Prostate gland (tissue), 2 donors: ENCODE results near the gene SYNJ2. TPM values are rescaled to one million over a fixed set of nuclear protein-coding genes. Genes with fewer than 3 reads are reported as not detected.

Source experiments
- DNase-seq: peaks from one replicate; pipeline ENCODE4 v3.0.0-alpha.2; 2019; ENCODE audit warnings: low spot score
- H3K27ac ChIP-seq, 2 donors: fragments of 200-600 bp; sonication (generic); 2 replicates each; pipeline ENCODE4 v1.5.1; 2017 to 2019
- H3K27me3 ChIP-seq: fragments of 200-600 bp; sonication (generic); replicated peaks from 2 replicates; pipeline ENCODE4 v1.5.1; 2019; ENCODE audit not compliant: insufficient read depth
- H3K36me3 ChIP-seq, 2 donors: fragments of 200-600 bp; sonication (generic); 1 replicate in 1 of 2; 2 replicates in 1 of 2; pipeline versions ENCODE4 v1.5.1 to v1.8.1; 2017 to 2019
- H3K4me1 ChIP-seq: fragments of 200-600 bp; sonication (generic); replicated peaks from 2 replicates; pipeline ENCODE4 v1.5.1; 2019
- H3K4me3 ChIP-seq, 2 donors: fragments of 200-600 bp; sonication (generic); 2 replicates each; pipeline ENCODE4 v1.5.1; 2017 to 2019
- H3K9me3 ChIP-seq: fragments of 200-600 bp; sonication (generic); 2 replicates; pipeline ENCODE4 v1.5.1; 2017
- CTCF ChIP-seq, 4 experiments: fragments of 200-600 bp in 2 of 4; fragments of 450-650 bp in 2 of 4; sonication (generic) in 2 of 4; IDR thresholded peaks; 1 replicate in 3 of 4; 2 replicates in 1 of 4; pipeline ENCODE4 v1.5.1; 2016 to 2019; ENCODE audit warnings: antibody characterized with exemption in 4 of 4, mild to moderate bottlenecking in 2 of 4, moderate library complexity in 2 of 4
- POLR2A ChIP-seq: fragments of 450-650 bp; IDR thresholded peaks from one replicate; pipeline ENCODE4 v1.6.1; 2016; ENCODE audit warnings: antibody characterized with exemption, mild to moderate bottlenecking
- POLR2AphosphoS5 ChIP-seq: sonication (generic); formaldehyde crosslinking; IDR thresholded peaks from one replicate; pipeline ENCODE4 v1.6.1; 2017; ENCODE audit warnings: antibody characterized with exemption
- WGBS: methylation state at CpG from one replicate; pipeline ENCODE4 v1.1.5; 2018; 5-methylcytosine and 5-hydroxymethylcytosine counted together
- intact Hi-C: fragments of 100-400 bp; cut with DNase I; formaldehyde crosslinking; loops from one replicate; pipeline ENCODE4 v1.14.2; 2022
- total RNA-seq, 2 donors: library from RNA; depleted of rRNA; stranded (reverse); fragments of >200 nt; gene quantifications; one replicate each; pipeline ENCODE4 v1.1.0, GENCODE V29; 2016

The SYNJ2 gene
- total RNA-seq, 2 donors from 2014 or later: 19.7 to 19.9 TPM

GRCh38 chr6:157984128-157984527, 2.5 kb downstream of the SYNJ2 start:
- WGBS: over 99% methylated on average over 4 of the region's 4 CpGs
- Histone ChIP-seq H3K4me3 (no peak overlapping the region), H3K9me3 (no peaks in the 10 kb centered on the region), H3K27ac (peak overlapping the region in 1 of 2 donors; percentile 90), H3K4me1 (no peaks in the 10 kb centered on the region), H3K27me3 (no peaks in the 10 kb centered on the region), H3K36me3 (no peaks in the 10 kb centered on the region)
- DNase-seq: no peak
- TF ChIP-seq CTCF (IDR thresholded peaks at IDR 0.05) (no peak), POLR2AphosphoS5 (no peak), POLR2A (no peak)
- intact Hi-C loops: loop anchor here (5.0 kb wide), 1 partner anchor 88 kb away; no protein-coding TSS in a partner anchor

GRCh38 chr6:157984686-157985225, 3.1 kb downstream of the SYNJ2 start:
- peaks cover 3% of the 10 kb centered on the region for H3K4me1 ChIP-seq
- H3K36me3 ChIP-seq: no peaks in the 10 kb centered on the region
- WGBS: 75% methylated on average over 14 of the region's 14 CpGs
- TF ChIP-seq POLR2AphosphoS5: no peak
- TF ChIP-seq CTCF (IDR thresholded peaks at IDR 0.05): no peak
- no peak for TF ChIP-seq POLR2A
- intact Hi-C loops: loop anchor here (5.0 kb wide), 1 partner anchor 88 kb away; no protein-coding TSS in a partner anchor
- no peak for DNase-seq
- H3K4me3 ChIP-seq: no peak overlapping the region
- H3K27me3 ChIP-seq: no peaks in the 10 kb centered on the region
- H3K27ac ChIP-seq: peak overlapping the region; percentile 82 to 90
- no peaks in the 10 kb centered on the region for H3K9me3 ChIP-seq

- Histone ChIP-seq H3K4me1 (peaks cover 12% of the 10 kb centered on the region), H3K27me3 (no peaks in the 10 kb centered on the region), H3K4me3 (peak overlapping the region in 1 of 2 donors; percentile 16), H3K36me3 (no peaks in the 10 kb centered on the region), H3K27ac (peak overlapping the region; percentile 82 to 90), H3K9me3 (no peaks in the 10 kb centered on the region)
- DNase-seq: no peak
- TF ChIP-seq POLR2A: no peak
- TF ChIP-seq POLR2AphosphoS5: no peak
- TF ChIP-seq CTCF (IDR thresholded peaks at IDR 0.05): no peak
- intact Hi-C loops: no loop called here
- 39% methylated on average over 13 of the region's 13 CpGs for WGBS
These were observed 3.9 kb downstream of the SYNJ2 start for GRCh38 chr6:157985378-157986155.

- Histone ChIP-seq H3K4me3 (no peak overlapping the region), H3K27ac (peak overlapping the region; percentile 70 to 90), H3K4me1 (peaks cover 18% of the 10 kb centered on the region), H3K27me3 (no peaks in the 10 kb centered on the region), H3K9me3 (no peaks in the 10 kb centered on the region), H3K36me3 (no peaks in the 10 kb centered on the region)
- intact Hi-C loops: no loop called here
- no peak for TF ChIP-seq POLR2AphosphoS5
- 79% methylated on average over 20 of the region's 20 CpGs for WGBS
- no peak for DNase-seq
These were observed 6.4 kb downstream of the SYNJ2 start for GRCh38 chr6:157987788-157988699.

GRCh38 chr6:157988700-157989063, 7.0 kb downstream of the SYNJ2 start:
- DNase-seq: no peak

More at GRCh38 chr6:157988700-157989063, 7.0 kb downstream of the SYNJ2 start:
- H3K4me1 ChIP-seq: peaks cover 18% of the 10 kb centered on the region
- intact Hi-C loops: no loop called here
- TF ChIP-seq CTCF (IDR thresholded peaks at IDR 0.05): no peak
- TF ChIP-seq POLR2AphosphoS5: no peak
- no peak for TF ChIP-seq POLR2A
- H3K4me3 ChIP-seq: no peak overlapping the region
- WGBS: 63% methylated on average over 8 of the region's 8 CpGs
- H3K27ac ChIP-seq: peak overlapping the region; percentile 70 to 90
- no peaks in the 10 kb centered on the region for H3K36me3 ChIP-seq
- no peaks in the 10 kb centered on the region for H3K27me3 ChIP-seq
- H3K9me3 ChIP-seq: no peaks in the 10 kb centered on the region
